ENCODE data around the gene YAE1.

The YAE1 gene

DNA sequence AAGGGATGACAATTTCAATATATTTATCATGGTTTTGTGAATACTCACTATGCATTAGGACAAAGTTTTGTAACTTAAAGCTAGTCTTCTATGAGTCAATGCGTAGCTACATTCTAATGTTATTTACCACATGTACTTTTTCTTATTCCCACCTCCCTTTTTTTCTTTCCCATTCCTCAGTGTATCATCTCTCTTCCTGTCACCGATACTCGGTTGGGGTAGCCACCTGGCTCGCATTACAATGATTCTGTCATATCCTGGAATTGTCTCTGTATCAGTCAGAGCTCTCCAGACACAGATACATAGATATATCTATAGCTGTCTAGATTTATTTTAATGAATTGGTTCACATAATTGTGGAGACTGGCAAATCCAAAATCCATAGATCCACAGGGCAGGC lies 47.4 kb downstream of the YAE1 start:
- H3K9ac ChIP-seq: no peak overlapping the region
- H3K36me3 ChIP-seq (ENCODE audit: control insufficient read depth, insufficient read depth, low read length): no peaks in the 10 kb centered on the region
- H3K4me2 ChIP-seq (ENCODE audit: low read length): no peak overlapping the region
- TF ChIP-seq, protein P1, sequence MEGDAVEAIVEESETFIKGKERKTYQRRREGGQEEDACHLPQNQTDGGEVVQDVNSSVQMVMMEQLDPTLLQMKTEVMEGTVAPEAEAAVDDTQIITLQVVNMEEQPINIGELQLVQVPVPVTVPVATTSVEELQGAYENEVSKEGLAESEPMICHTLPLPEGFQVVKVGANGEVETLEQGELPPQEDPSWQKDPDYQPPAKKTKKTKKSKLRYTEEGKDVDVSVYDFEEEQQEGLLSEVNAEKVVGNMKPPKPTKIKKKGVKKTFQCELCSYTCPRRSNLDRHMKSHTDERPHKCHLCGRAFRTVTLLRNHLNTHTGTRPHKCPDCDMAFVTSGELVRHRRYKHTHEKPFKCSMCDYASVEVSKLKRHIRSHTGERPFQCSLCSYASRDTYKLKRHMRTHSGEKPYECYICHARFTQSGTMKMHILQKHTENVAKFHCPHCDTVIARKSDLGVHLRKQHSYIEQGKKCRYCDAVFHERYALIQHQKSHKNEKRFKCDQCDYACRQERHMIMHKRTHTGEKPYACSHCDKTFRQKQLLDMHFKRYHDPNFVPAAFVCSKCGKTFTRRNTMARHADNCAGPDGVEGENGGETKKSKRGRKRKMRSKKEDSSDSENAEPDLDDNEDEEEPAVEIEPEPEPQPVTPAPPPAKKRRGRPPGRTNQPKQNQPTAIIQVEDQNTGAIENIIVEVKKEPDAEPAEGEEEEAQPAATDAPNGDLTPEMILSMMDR (IDR thresholded peaks at IDR 0.05): no peak
- no peaks in the 10 kb centered on the region for H3K79me2 ChIP-seq
- no peak overlapping the region for H2AFZ ChIP-seq
- no peak overlapping the region for H3K27ac ChIP-seq
- H3K4me3 ChIP-seq (ENCODE audit: low read depth, low read length): no peak overlapping the region
- H3K27me3 ChIP-seq (ENCODE audit: control insufficient read depth, insufficient read depth, low read length): no peaks in the 10 kb centered on the region
- no peaks in the 10 kb centered on the region for H3K9me3 ChIP-seq (ENCODE audit: control insufficient read depth, low read length)
- no peaks in the 10 kb centered on the region for H3K4me1 ChIP-seq

DNA sequence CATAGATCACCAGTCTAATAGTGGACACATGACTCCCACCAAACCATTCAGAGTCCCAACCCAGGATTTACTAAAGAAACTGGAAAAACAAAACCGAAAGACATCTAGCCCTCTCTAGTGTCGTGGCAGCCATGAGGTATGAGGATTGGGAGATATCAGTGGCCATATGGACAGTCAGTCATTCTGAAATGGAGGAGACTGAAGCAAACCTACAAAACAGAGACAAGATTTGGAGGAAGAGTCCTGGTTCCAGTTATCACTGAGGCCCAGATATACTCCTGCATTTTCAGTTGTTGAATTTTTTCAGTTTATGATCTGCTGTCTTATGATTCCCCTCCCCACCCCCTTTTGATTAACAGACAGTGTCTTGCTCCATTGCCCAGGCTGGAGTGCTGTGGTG lies 48.1 kb downstream of the YAE1 start:
- TF ChIP-seq, protein P1 (IDR thresholded peaks at IDR 0.05): no peak

DNA sequence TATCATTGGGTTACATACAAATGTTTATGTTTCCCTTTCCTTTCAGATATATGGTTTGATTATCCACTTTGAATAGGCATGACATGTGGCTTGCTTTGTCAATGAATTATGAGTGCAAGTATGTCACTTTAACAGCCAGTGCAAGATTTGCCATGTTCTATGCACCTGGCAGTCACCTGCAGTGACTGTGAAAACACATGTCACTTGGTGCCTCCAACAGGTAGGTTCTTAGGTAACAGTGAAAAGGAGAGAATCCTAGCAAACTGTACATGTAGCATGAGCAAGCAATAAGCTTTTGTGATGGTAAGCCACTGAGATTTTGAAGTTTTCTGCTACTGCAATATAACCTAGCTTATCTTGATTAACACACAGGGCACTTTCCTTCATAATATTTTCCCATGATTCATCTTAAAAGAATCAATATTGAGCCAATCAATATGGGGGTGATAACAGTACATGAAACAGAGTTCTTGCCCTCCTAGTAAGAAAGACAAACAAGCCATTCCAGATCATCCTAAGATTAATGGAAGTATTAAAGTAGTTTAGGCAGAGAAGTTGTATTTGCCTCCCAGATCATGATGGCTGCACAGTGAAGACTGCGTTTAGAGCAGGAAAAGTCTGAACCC lies 49.3 kb downstream of the YAE1 start:
- H3K9ac ChIP-seq: no peak overlapping the region

More for the DNA sequence above, 48.1 kb downstream of the YAE1 start:
- H2AFZ ChIP-seq: no peak overlapping the region
- H3K9ac ChIP-seq: no peak overlapping the region
- H3K4me2 ChIP-seq (ENCODE audit: low read length): no peak overlapping the region
- no peaks in the 10 kb centered on the region for H3K9me3 ChIP-seq (ENCODE audit: control insufficient read depth, low read length)
- no peaks in the 10 kb centered on the region for H3K4me1 ChIP-seq
- H3K36me3 ChIP-seq (ENCODE audit: control insufficient read depth, insufficient read depth, low read length): no peaks in the 10 kb centered on the region
- no peaks in the 10 kb centered on the region for H3K79me2 ChIP-seq
- no peak overlapping the region for H3K4me3 ChIP-seq (ENCODE audit: low read depth, low read length)
- H3K27ac ChIP-seq: no peak overlapping the region
- H3K27me3 ChIP-seq (ENCODE audit: control insufficient read depth, insufficient read depth, low read length): no peaks in the 10 kb centered on the region

DNA sequence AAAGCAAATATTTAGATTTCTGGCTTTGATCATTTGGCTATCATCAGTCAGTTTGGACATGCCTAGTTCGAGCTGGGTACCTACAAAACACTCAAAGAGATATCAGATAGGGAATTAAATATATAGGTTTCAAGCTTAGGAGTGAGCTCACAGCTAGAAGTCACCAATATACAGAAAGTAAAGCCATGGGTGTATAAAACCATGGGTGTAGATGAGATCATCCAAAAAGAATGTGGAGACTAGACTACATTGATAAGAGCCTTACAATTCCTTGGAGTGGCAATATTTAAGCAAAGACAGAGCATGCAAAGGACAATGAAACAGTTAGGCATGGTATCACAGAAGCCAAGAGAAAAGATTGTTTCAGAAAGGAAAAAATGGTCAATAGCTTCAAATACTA lies 49.9 kb downstream of the YAE1 start:
- Histone ChIP-seq H3K4me1 (no peaks in the 10 kb centered on the region), H3K4me3 (ENCODE audit: low read depth, low read length) (no peak overlapping the region), H3K9ac (no peak overlapping the region), H3K9me3 (ENCODE audit: control insufficient read depth, low read length) (no peaks in the 10 kb centered on the region), H3K4me2 (ENCODE audit: low read length) (no peak overlapping the region), H3K27ac (no peak overlapping the region), H2AFZ (no peak overlapping the region), H3K27me3 (ENCODE audit: control insufficient read depth, insufficient read depth, low read length) (no peaks in the 10 kb centered on the region), H3K36me3 (ENCODE audit: control insufficient read depth, insufficient read depth, low read length) (no peaks in the 10 kb centered on the region), H3K79me2 (no peaks in the 10 kb centered on the region)
- TF ChIP-seq, protein P1 (IDR thresholded peaks at IDR 0.05): no peak

More for the DNA sequence above, 49.3 kb downstream of the YAE1 start:
- Histone ChIP-seq H3K4me3 (ENCODE audit: low read depth, low read length) (no peak overlapping the region), H3K79me2 (no peaks in the 10 kb centered on the region), H3K27me3 (ENCODE audit: control insufficient read depth, insufficient read depth, low read length) (no peaks in the 10 kb centered on the region), H3K36me3 (ENCODE audit: control insufficient read depth, insufficient read depth, low read length) (no peaks in the 10 kb centered on the region), H3K27ac (no peak overlapping the region), H3K4me1 (no peaks in the 10 kb centered on the region), H3K9me3 (ENCODE audit: control insufficient read depth, low read length) (no peaks in the 10 kb centered on the region), H2AFZ (no peak overlapping the region), H3K4me2 (ENCODE audit: low read length) (no peak overlapping the region)
- TF ChIP-seq, protein P1 (IDR thresholded peaks at IDR 0.05): no peak

DNA sequence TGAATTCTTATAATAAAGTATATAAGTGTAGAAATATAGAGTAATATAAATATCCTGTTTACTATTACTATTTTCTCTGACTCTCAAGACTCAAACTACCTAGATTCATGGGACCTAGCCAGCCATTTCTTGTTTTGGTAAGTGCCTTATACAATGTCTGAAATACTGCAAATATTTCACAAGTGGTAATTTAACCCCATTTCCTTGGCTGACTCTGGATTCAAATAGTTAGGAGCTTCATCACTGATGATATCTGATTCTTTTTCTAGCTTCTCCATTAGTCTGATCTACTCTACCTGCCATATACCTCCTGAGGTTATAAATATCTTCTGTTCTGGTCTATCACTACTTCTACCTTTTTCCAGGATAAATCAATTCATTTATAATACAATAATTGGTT lies 50.8 kb downstream of the YAE1 start:
- H3K79me2 ChIP-seq: no peaks in the 10 kb centered on the region
- no peak overlapping the region for H3K9ac ChIP-seq
- TF ChIP-seq, protein P1 (IDR thresholded peaks at IDR 0.05): no peak
- no peaks in the 10 kb centered on the region for H3K27me3 ChIP-seq (ENCODE audit: control insufficient read depth, insufficient read depth, low read length)
- no peak overlapping the region for H3K4me2 ChIP-seq (ENCODE audit: low read length)
- no peak overlapping the region for H3K27ac ChIP-seq
- no peak overlapping the region for H2AFZ ChIP-seq
- H3K4me3 ChIP-seq (ENCODE audit: low read depth, low read length): no peak overlapping the region
- no peaks in the 10 kb centered on the region for H3K9me3 ChIP-seq (ENCODE audit: control insufficient read depth, low read length)
- H3K4me1 ChIP-seq: peaks cover 2% of the 10 kb centered on the region
- no peaks in the 10 kb centered on the region for H3K36me3 ChIP-seq (ENCODE audit: control insufficient read depth, insufficient read depth, low read length)
